Rectal smooth muscle tissue (tissue), 1 donor: ENCODE results near the gene TSN.

Experiments
- H3K27ac ChIP-seq: one replicate; pipeline ENCODE4 v1.7.0; 2013; ENCODE audit warnings: low read depth, low read length, inconsistent platforms
- H3K27me3 ChIP-seq: one replicate; pipeline ENCODE4 v1.7.0; 2013; ENCODE audit warnings: low read length; ENCODE audit not compliant: control insufficient read depth, insufficient read depth
- H3K36me3 ChIP-seq: one replicate; pipeline ENCODE4 v1.7.0; 2013; ENCODE audit warnings: low read length; ENCODE audit not compliant: control insufficient read depth, insufficient read depth
- H3K4me1 ChIP-seq: one replicate; pipeline ENCODE4 v1.7.0; 2013; ENCODE audit warnings: low read length; ENCODE audit not compliant: control insufficient read depth, insufficient read depth
- H3K4me3 ChIP-seq: one replicate; pipeline ENCODE4 v1.7.0; 2013; ENCODE audit warnings: low read length
- H3K9ac ChIP-seq: one replicate; pipeline ENCODE4 v1.7.0; 2013; ENCODE audit warnings: low read length

Gene TSN

DNA sequence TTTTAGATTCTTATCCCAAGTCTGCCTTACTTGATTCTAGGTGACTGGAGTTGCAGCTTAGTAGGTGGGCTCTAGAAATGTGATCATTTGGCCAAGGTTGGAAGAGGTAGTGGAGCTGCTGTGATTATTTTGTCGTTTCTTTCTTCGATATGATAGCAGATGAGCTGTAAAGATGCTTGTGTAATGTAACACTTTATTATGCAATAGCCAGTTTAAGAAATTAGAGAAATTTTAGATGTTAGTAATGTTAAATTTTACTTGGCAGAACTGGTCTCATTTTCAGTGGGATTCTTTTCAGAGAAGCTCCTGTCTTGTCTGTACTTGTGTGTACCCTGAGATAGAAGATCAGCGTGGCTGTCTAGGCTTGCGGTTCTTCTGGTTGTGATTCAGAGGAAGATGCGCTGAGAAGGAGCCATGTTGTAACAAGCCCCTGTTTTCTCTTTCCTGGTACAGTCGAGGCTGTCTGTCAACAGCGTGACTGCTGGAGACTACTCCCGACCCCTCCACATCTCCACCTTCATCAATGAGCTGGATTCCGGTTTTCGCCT is 9.3 kb downstream of the TSN start:
- no peak overlapping the region for H3K9ac ChIP-seq
- H3K36me3 ChIP-seq: peaks cover 30% of the 10 kb centered on the region
- H3K4me3 ChIP-seq: no peak overlapping the region
- H3K4me1 ChIP-seq: no peaks in the 10 kb centered on the region
- H3K27me3 ChIP-seq: no peaks in the 10 kb centered on the region
- H3K27ac ChIP-seq: no peak overlapping the region

DNA sequence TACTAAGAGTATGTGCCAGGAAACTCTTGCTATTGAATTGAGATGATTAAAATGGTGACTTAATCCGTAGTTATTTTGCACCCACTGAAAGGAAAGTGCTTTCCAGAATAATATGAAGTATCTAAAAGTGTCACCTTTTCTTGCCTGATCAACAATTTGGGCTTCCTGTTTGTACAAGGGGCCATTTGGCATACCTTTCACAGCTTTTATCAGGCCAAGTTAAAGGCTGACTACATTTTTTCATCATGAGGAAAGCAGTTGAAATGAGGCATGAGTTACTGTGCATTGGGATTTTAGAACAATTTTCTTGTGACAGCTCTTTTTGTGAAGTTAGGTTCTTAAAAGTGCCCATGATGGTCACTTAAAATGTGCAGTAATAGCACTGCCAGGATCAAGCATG is 11.2 kb downstream of the TSN start:
- Histone ChIP-seq H3K36me3 (peaks cover 27% of the 10 kb centered on the region), H3K27ac (no peak overlapping the region), H3K9ac (no peak overlapping the region), H3K4me3 (no peak overlapping the region), H3K27me3 (no peaks in the 10 kb centered on the region), H3K4me1 (no peaks in the 10 kb centered on the region)

DNA sequence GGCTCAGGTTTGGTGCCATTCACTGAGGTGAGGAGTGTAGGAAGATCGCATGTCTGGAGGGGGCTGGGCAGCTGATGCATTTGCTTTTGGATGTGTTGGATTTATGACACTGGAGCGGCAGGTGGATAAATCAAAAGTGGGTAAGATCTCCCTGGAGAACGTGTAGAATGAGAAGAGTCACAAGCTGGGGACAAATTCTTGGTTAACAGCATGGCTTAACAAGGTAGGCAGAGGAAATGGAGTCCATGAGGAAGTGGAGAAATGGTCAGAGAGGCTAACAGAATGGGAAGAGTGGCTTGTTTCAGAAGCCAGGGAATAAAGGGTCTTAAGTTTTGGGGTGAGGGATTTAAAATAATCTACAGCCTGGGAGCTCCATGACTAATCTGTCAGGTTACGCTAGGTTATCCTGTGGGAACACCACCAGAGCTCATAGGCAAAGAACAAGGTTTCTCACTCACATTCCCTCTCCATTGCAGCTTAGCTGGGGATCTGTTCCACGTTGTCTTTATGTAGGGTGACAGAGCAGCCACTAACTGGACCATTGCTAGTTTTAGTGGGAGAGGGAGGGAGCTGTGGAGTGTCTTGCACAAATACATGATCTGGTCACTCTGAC is 12.8 kb downstream of the TSN start:
- Histone ChIP-seq H3K27ac (no peak overlapping the region), H3K4me3 (no peak overlapping the region), H3K36me3 (peaks cover 25% of the 10 kb centered on the region), H3K4me1 (no peaks in the 10 kb centered on the region), H3K9ac (no peak overlapping the region), H3K27me3 (no peaks in the 10 kb centered on the region)

DNA sequence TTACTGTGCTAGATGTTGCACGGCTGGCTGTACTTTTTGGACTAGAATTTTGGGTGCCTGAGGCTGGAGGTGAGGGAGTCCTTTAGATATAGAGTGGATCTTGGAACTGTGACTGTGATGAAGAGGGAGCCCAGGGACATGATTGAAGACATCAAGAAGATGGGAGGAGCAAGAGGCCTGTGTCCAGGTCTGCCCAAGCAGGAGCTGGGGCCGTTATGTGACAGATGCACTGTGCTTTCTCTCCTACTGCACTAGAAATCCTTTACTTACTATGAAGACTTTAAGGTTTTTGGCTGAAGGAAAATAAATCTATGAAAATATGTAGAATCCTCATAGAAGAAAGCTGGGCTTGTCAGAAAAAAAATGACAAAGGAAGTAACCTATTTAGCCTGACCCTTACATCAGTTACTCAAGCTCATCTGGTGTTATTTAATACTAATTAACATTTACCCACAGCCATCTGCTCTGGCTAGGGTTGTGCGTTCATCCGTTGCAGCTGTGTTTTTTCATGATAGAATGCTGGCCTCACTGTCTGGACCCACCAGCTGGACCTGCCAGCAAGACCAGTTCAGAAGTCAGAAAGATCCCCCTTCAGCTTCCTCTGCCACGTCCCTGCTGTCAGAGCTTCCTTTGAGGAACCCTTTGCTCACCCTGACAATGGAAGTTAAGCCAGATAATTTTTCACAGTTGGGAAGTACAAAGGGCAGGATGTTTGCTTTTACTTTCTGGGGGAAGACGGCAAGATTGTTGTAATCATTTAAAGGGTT is 16.7 kb downstream of the TSN start:
- no peaks in the 10 kb centered on the region for H3K4me1 ChIP-seq
- no peak overlapping the region for H3K4me3 ChIP-seq
- peaks cover 8% of the 10 kb centered on the region for H3K36me3 ChIP-seq
- no peak overlapping the region for H3K9ac ChIP-seq
- no peak overlapping the region for H3K27ac ChIP-seq
- H3K27me3 ChIP-seq: no peaks in the 10 kb centered on the region

DNA sequence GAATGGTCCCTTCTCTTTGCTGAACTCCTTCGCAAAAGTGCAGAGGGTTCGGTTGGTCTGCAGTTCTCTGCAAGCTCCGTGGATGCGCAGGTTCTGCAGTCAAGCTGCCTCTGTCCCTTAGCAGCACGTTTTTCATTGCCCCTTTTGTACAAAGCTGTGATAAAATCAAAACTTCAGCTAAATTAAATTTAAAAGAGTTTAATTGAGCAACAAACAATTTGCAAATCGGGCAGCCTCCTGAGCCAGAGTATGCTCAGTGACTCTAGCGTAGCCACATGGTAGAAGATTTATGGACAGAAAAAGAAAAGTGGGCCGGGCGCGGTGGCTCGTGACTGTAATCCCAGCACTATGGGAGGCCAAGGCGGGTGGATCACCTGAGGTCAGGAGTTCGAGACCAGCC is 18.8 kb downstream of the TSN start:
- Histone ChIP-seq H3K4me1 (no peaks in the 10 kb centered on the region), H3K27me3 (no peaks in the 10 kb centered on the region), H3K36me3 (no peaks in the 10 kb centered on the region), H3K4me3 (no peak overlapping the region), H3K9ac (no peak overlapping the region), H3K27ac (no peak overlapping the region)

DNA sequence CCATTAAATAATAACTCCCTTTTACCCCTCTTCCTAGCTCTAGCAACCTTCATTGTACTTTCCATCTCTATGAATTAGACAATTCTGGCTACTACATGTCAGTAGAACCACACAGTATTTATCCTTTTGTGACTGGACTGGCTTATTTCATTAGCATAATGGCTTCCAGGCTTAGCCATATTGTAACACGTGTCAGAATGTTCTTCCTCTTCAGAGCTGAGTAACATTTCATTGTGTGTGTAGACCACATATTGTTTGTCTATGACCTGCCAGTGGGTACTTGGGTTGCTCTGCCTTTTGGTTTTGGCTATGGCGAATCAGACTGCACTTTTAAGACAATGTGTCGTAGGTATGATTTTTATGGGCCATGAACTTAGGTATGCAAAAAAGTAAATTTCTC is 20.9 kb downstream of the TSN start:
- no peaks in the 10 kb centered on the region for H3K4me1 ChIP-seq
- no peak overlapping the region for H3K9ac ChIP-seq
- H3K4me3 ChIP-seq: no peak overlapping the region
- H3K36me3 ChIP-seq: no peaks in the 10 kb centered on the region
- no peaks in the 10 kb centered on the region for H3K27me3 ChIP-seq
- H3K27ac ChIP-seq: no peak overlapping the region

DNA sequence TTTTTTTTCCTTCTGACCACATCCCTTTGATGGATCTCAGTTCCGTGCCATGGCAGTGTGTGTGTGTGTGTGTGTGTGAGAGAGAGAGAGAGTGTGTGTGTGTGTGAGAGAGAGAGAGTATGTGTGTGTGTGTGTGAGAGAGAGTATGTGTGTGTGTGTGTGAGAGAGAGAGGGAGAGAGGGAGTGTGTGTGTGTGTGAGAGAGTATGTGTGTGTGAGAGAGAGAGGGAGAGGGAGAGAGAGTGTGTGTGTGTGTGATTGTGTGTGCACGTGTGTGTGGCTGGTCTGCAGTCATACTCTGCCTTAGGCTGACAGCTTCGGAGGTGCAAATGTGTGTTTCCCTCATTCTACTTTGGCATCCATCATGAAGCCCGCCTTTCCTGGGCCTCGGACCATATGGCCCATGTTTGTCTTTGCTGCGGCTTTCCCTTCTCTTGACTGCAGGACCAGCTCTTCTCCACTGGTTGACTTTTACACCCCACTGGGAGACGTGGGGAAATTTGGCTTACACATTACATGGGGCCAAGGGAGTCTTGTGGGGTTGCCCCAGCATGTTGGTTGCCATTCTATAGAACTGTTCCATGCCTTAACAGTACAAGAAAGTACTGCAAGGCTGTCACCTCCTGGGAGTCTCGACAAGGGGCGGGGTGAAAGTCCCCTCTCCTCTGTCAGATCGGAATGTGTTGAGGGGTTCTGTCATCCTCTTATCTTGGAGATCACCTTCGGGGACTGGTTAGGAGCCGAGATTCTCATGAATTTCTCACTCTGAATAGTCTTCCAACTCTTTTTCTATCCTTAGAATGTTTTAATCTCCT is 21.6 kb downstream of the TSN start:
- Histone ChIP-seq H3K4me3 (no peak overlapping the region), H3K27ac (no peak overlapping the region), H3K27me3 (no peaks in the 10 kb centered on the region), H3K9ac (no peak overlapping the region), H3K4me1 (no peaks in the 10 kb centered on the region), H3K36me3 (no peaks in the 10 kb centered on the region)

DNA sequence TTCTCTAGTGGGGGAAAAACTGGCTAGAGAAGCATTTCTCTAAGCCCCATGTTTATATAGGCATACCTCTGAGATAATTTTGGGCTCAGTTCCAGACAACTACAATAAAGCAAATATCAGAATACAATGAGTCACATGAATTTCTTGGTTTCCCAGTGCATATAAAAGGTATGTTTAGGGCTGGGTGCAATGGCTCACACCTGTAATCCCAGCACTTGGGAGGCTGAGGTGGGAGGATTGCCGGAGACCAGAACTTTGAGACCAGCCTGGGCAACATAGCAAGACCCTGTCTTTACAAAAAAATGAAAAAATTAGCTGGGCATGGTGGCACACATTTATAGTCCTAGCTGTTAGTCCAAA is 22.2 kb downstream of the TSN start:
- H3K27me3 ChIP-seq: no peaks in the 10 kb centered on the region
- no peaks in the 10 kb centered on the region for H3K4me1 ChIP-seq
- H3K27ac ChIP-seq: no peak overlapping the region
- no peaks in the 10 kb centered on the region for H3K36me3 ChIP-seq
- no peak overlapping the region for H3K4me3 ChIP-seq
- no peak overlapping the region for H3K9ac ChIP-seq

DNA sequence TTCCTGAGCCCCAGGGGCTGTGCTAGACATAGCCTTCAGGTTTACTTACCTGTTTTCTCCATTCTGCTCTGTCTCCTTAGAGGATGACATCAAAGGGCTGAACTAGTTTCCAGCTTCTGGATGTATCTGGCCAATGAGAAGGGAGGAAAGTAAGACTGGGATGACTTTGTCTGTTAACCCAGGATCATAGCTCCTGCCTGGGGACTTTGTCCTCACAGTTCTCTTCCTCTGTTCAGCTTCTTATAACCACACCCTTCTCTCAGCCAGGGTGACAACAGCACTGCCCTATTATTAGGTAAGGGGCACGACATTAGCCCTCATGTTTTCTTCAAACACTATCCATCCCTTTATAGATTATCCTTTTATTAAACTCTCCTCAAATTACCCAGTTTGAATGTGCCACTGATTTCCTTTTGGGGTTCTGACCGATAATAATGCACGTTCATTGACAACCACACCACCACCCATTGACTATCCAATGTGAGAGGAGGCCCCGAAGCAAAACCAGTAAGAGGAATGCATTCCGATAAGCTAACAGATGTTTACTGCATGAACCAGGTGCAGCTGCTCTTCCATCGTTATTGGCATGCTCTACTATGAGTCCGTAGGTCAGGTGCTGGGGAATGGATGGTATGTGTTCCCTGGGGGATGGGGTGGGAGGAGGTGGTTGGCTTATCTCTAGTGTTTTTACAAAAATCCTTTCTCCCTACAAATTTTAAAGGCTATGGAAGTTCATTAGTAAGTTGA is 23.5 kb downstream of the TSN start:
- Histone ChIP-seq H3K27me3 (no peaks in the 10 kb centered on the region), H3K36me3 (no peaks in the 10 kb centered on the region), H3K9ac (no peak overlapping the region), H3K4me3 (no peak overlapping the region), H3K4me1 (no peaks in the 10 kb centered on the region), H3K27ac (no peak overlapping the region)

DNA sequence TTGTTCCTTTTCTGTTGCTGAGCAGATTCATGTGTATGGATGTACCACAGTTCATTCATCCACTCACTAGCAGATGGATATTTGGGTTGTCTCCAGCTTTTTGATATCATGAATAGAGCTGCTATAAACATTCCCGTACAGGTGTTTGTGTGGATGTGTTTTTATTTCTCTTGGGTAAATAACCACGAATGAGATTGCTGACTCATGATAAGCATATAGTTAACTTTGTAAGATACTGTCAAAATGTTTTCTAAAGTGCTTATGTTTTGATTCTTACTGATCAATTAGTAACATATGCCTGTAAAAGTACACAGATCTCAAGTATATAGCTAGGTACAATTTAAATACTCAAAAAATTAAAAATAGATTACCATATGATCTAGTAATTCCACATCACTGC is 27.7 kb downstream of the TSN start:
- H3K9ac ChIP-seq: no peak overlapping the region
- H3K4me3 ChIP-seq: no peak overlapping the region
- no peaks in the 10 kb centered on the region for H3K27me3 ChIP-seq
- no peak overlapping the region for H3K27ac ChIP-seq
- no peaks in the 10 kb centered on the region for H3K36me3 ChIP-seq
- H3K4me1 ChIP-seq: no peaks in the 10 kb centered on the region

DNA sequence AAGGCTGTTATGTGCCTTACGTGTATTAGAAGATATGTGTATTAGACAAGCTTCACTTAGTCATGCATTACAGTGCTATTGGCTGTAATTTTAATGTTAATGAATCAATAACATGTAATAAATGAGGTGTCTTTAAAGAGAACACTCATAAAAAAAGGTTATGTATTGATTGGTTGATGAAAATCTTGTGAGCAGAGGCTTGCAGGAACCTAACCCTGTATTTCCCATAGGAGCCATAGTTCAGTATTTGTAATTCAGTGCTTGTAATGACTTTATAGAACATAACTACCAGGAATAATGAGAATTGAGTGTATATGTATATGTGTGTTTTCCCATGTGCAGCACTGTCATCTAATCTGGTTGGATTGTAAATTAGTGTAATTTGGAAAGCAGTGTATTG is 33.2 kb downstream of the TSN start:
- Histone ChIP-seq H3K27ac (no peak overlapping the region), H3K27me3 (no peaks in the 10 kb centered on the region), H3K36me3 (no peaks in the 10 kb centered on the region), H3K4me1 (no peaks in the 10 kb centered on the region), H3K4me3 (no peak overlapping the region), H3K9ac (no peak overlapping the region)
